ENCODE measurements around the gene FBL. TPM values are rescaled to one million over a fixed set of nuclear protein-coding genes. Genes with fewer than 3 reads are reported as not detected.
"Not testable (repeated sequence)": the region's sequence is repeated elsewhere in the genome, so short reads cannot be mapped to it uniquely, and the experiment has no call there.

The FBL gene
- total and polyA plus RNA-seq, 4 donors, result 23.3 to 96.2 (median 57.7) TPM

- H3K27me3 ChIP-seq (ENCODE audit: control insufficient read depth in 4 of 4, insufficient read depth in 4 of 4, low read length in 3 of 4); H3K27ac ChIP-seq (ENCODE audit: low read depth in 1 of 2, low read length in 2 of 2); H3K36me3 ChIP-seq (ENCODE audit: control insufficient read depth in 4 of 4, insufficient read depth in 3 of 4, low read depth in 1 of 4, low read length in 3 of 4); H3K9me3 ChIP-seq (ENCODE audit: control insufficient read depth in 4 of 4, low read length in 3 of 4); H3K4me3 ChIP-seq (ENCODE audit: low read depth in 1 of 3, low read length in 3 of 3); H3K4me1 ChIP-seq (ENCODE audit: control insufficient read depth in 4 of 4, insufficient read depth in 4 of 4, low read length in 3 of 4); H3K9ac ChIP-seq (ENCODE audit: low read depth in 1 of 2, low read length in 2 of 2): not testable (repeated sequence)
- DNase-seq (ENCODE audit: low spot score), result peak; percentile 44
- 65% methylated on average over 64 of the region's 64 CpGs for WGBS
Observed at GRCh38 chr19:39891660-39892505, 45.7 kb upstream of the FBL start.

GRCh38 chr19:39890755-39891551 is 44.8 kb upstream of the FBL start:
- H3K9ac ChIP-seq (ENCODE audit: low read depth in 1 of 2, low read length in 2 of 2), result no peak overlapping the region
- WGBS, result 84% methylated on average over 17 of the region's 17 CpGs
- DNase-seq (ENCODE audit: low spot score), result no peak

More at GRCh38 chr19:39890755-39891551, 44.8 kb upstream of the FBL start:
- Histone ChIP-seq H3K36me3 (ENCODE audit: control insufficient read depth in 4 of 4, insufficient read depth in 3 of 4, low read depth in 1 of 4, low read length in 3 of 4) (no peaks in the 10 kb centered on the region), H3K27ac (ENCODE audit: low read depth in 1 of 2, low read length in 2 of 2) (no peak overlapping the region), H3K9me3 (ENCODE audit: control insufficient read depth in 4 of 4, low read length in 3 of 4) (no peaks in the 10 kb centered on the region), H3K4me1 (ENCODE audit: control insufficient read depth in 4 of 4, insufficient read depth in 4 of 4, low read length in 3 of 4) (peaks cover 0 to 3% (median 0%) of the 10 kb centered on the region in 4 donors), H3K4me3 (ENCODE audit: low read depth in 1 of 3, low read length in 3 of 3) (no peak overlapping the region), H3K27me3 (ENCODE audit: control insufficient read depth in 4 of 4, insufficient read depth in 4 of 4, low read length in 3 of 4) (peaks cover 0 to 2% (median 0%) of the 10 kb centered on the region in 4 donors)
- TF ChIP-seq TAF1 (conservative IDR thresholded peaks at IDR 0.05) (no peak), JUND (IDR thresholded peaks at IDR 0.05) (no peak), FOXA1 (IDR thresholded peaks at IDR 0.05) (no peak), ATF3 (IDR thresholded peaks at IDR 0.05) (no peak), SP1 (IDR thresholded peaks at IDR 0.05) (no peak), ZBTB33 (IDR thresholded peaks at IDR 0.05) (no peak), EGR1 (IDR thresholded peaks at IDR 0.05; ENCODE audit: low read depth in 2 of 2) (no peak), FOXA2 (IDR thresholded peaks at IDR 0.05) (no peak), GABPA (IDR thresholded peaks at IDR 0.05 in 1 of 2, conservative IDR thresholded peaks at IDR 0.05 in 1 of 2) (no peak), REST (IDR thresholded peaks at IDR 0.05) (no peak), RAD21 (IDR thresholded peaks at IDR 0.05) (no peak), HNF4A (conservative IDR thresholded peaks at IDR 0.05) (no peak), HNF4G (IDR thresholded peaks at IDR 0.05) (no peak), YY1 (IDR thresholded peaks at IDR 0.05) (no peak), MAX (IDR thresholded peaks at IDR 0.05) (no peak), CTCF (IDR thresholded peaks at IDR 0.05; ENCODE audit: low read depth, low read length, missing input control) (no peak), NR2F2 (IDR thresholded peaks at IDR 0.05) (no peak), RXRA (IDR thresholded peaks at IDR 0.05) (no peak)

Data from liver (tissue), 9 donors.